Mesenchymal stem cell (in vitro differentiated cells and primary cell): ENCODE data around the gene PRF1.
A peak's percentile ranks its signal among the peaks of the same experiment; 100 is the strongest.
"Not testable (repeated sequence)": the region's sequence is repeated elsewhere in the genome, so short reads cannot be mapped to it uniquely, and the experiment has no call there.

Source experiments
- DNase-seq: peaks from one replicate; pipeline ENCODE4 v3.0.0-alpha.2; 2013
- H2AFZ ChIP-seq: one replicate; pipeline ENCODE4 v1.6.1; 2013; ENCODE audit warnings: low read depth, mild to moderate bottlenecking, control low read depth, inconsistent platforms, low read length, moderate library complexity
- H2AK5ac ChIP-seq: 2 replicates; pipeline ENCODE4 v1.6.1; 2013; ENCODE audit warnings: low read length, moderate library complexity, mild to moderate bottlenecking, inconsistent platforms; ENCODE audit not compliant: severe bottlenecking
- H2BK120ac ChIP-seq: one replicate; pipeline ENCODE4 v1.6.1; 2013; ENCODE audit warnings: low read depth, mild to moderate bottlenecking, inconsistent platforms, low read length, moderate library complexity
- H2BK12ac ChIP-seq, 2 experiments: one replicate each; pipeline ENCODE4 v1.6.1; 2013; ENCODE audit warnings: inconsistent platforms in 2 of 2, low read length in 2 of 2, mild to moderate bottlenecking in 2 of 2, moderate library complexity in 2 of 2, control low read depth in 1 of 2
- H2BK15ac ChIP-seq: one replicate; pipeline ENCODE4 v1.6.1; 2013; ENCODE audit warnings: mild to moderate bottlenecking, low read depth, inconsistent platforms; ENCODE audit not compliant: poor library complexity, severe bottlenecking
- H2BK5ac ChIP-seq: 2 replicates; pipeline ENCODE4 v1.6.1; 2013; ENCODE audit warnings: low read depth, mild to moderate bottlenecking, low read length, control low read depth, inconsistent platforms; ENCODE audit not compliant: poor library complexity, severe bottlenecking
- H3K14ac ChIP-seq, 2 experiments: one replicate each; pipeline ENCODE4 v1.6.1; 2013; ENCODE audit warnings: inconsistent platforms in 2 of 2, low read length in 2 of 2, control low read depth in 1 of 2, mild to moderate bottlenecking in 1 of 2, moderate library complexity in 1 of 2
- H3K18ac ChIP-seq, 2 experiments: one replicate each; pipeline ENCODE4 v1.6.1; 2013; ENCODE audit warnings: inconsistent platforms in 2 of 2, low read length in 2 of 2, control low read depth in 1 of 2, low read depth in 1 of 2, mild to moderate bottlenecking in 1 of 2
- H3K23ac ChIP-seq, 2 experiments: one replicate each; pipeline ENCODE4 v1.6.1; 2013; ENCODE audit warnings: inconsistent platforms in 2 of 2, low read length in 2 of 2, mild to moderate bottlenecking in 2 of 2, moderate library complexity in 2 of 2, control low read depth in 1 of 2
- H3K27ac ChIP-seq: 2 replicates; pipeline ENCODE4 v1.5.1; 2013; ENCODE audit warnings: mild to moderate bottlenecking, moderate library complexity, low read length, control low read depth, inconsistent platforms; ENCODE audit not compliant: poor library complexity, severe bottlenecking
- H3K27me3 ChIP-seq, 2 experiments: 2 replicates each; pipeline versions ENCODE4 v1.6.1 to v1.7.0; 2013; ENCODE audit warnings: low read length in 2 of 2, mild to moderate bottlenecking in 2 of 2, moderate library complexity in 2 of 2, control low read depth in 1 of 2, inconsistent platforms in 1 of 2; ENCODE audit not compliant: control insufficient read depth in 1 of 2, insufficient read depth in 1 of 2
- H3K36me3 ChIP-seq, 2 experiments: 2 replicates each; pipeline versions ENCODE4 v1.6.1 to v1.7.0; 2013; ENCODE audit warnings: low read length in 2 of 2, control low read depth in 1 of 2, inconsistent platforms in 1 of 2, low read depth in 1 of 2, mild to moderate bottlenecking in 1 of 2; ENCODE audit not compliant: insufficient read depth in 2 of 2, control insufficient read depth in 1 of 2
- H3K4ac ChIP-seq, 2 experiments: one replicate each; pipeline ENCODE4 v1.6.1; 2013; ENCODE audit warnings: inconsistent platforms in 2 of 2, low read length in 2 of 2, mild to moderate bottlenecking in 2 of 2, moderate library complexity in 2 of 2, control low read depth in 1 of 2, low read depth in 1 of 2
- H3K4me1 ChIP-seq: 2 replicates; pipeline ENCODE4 v1.6.1; 2013; ENCODE audit warnings: low read depth, low read length, control low read depth; ENCODE audit not compliant: control insufficient read depth, insufficient read depth
- H3K4me2 ChIP-seq: 2 replicates; pipeline ENCODE4 v1.6.1; 2013; ENCODE audit warnings: low read length, mild to moderate bottlenecking, inconsistent platforms; ENCODE audit not compliant: poor library complexity, severe bottlenecking
- H3K4me3 ChIP-seq, 2 experiments: 2 replicates each; pipeline versions ENCODE4 v1.5.1 to v1.7.0; 2013; ENCODE audit warnings: low read length in 2 of 2, mild to moderate bottlenecking in 2 of 2, control low read depth in 1 of 2, low read depth in 1 of 2; ENCODE audit not compliant: insufficient read depth in 1 of 2
- H3K79me1 ChIP-seq: replicated peaks from 2 replicates; pipeline ENCODE4 v1.6.1; 2013; ENCODE audit warnings: mild to moderate bottlenecking, control low read depth, low read length, inconsistent platforms; ENCODE audit not compliant: poor library complexity, severe bottlenecking
- H3K9ac ChIP-seq: 2 replicates; pipeline ENCODE4 v1.7.0; 2013; ENCODE audit warnings: mild to moderate bottlenecking, low read length, moderate library complexity
- H3K9me3 ChIP-seq: 2 replicates; pipeline ENCODE4 v1.7.0; 2013; ENCODE audit warnings: mild to moderate bottlenecking, low read length; ENCODE audit not compliant: control insufficient read depth
- H4K8ac ChIP-seq: one replicate; pipeline ENCODE4 v1.6.1; 2013; ENCODE audit warnings: inconsistent platforms, mild to moderate bottlenecking, low read length, moderate library complexity
- H4K91ac ChIP-seq: one replicate; pipeline ENCODE4 v1.6.1; 2013; ENCODE audit warnings: mild to moderate bottlenecking, low read length, inconsistent platforms
- WGBS: methylation state at CpG from one replicate; pipeline ENCODE4 v1.1.7; 2013; ENCODE audit warnings: mixed read lengths; 5-methylcytosine and 5-hydroxymethylcytosine counted together

Gene PRF1

GRCh38 chr10:70649526-70649925 is 47.0 kb upstream of the PRF1 start:
- Histone ChIP-seq H2BK5ac (no peak overlapping the region), H2AK5ac (peak overlapping the region; percentile 35), H3K27ac (no peak overlapping the region), H3K4me1 (peaks cover 13% of the 10 kb centered on the region), H3K27me3 (no peaks in the 10 kb centered on the region), H3K23ac (no peak overlapping the region), H3K36me3 (peaks cover 0 to 7% of the 10 kb centered on the region in 2 experiments), H3K9ac (no peak overlapping the region), H2AFZ (no peak overlapping the region), H3K18ac (no peak overlapping the region), H2BK15ac (no peak overlapping the region), H2BK12ac (no peak overlapping the region), H3K4me3 (no peak overlapping the region), H4K8ac (no peak overlapping the region), H3K4ac (no peak overlapping the region), H3K9me3 (peaks cover 9% of the 10 kb centered on the region), H2BK120ac (no peak overlapping the region), H4K91ac (no peak overlapping the region), H3K14ac (no peak overlapping the region), H3K4me2 (no peak overlapping the region), H3K79me1 (no peaks in the 10 kb centered on the region)
- peak; percentile 55 for DNase-seq
- WGBS = 50% methylated on average over 1 of the region's 4 CpGs

GRCh38 chr10:70648427-70648826 is 45.9 kb upstream of the PRF1 start:
- H2BK120ac ChIP-seq = no peak overlapping the region
- no peak overlapping the region for H2BK12ac ChIP-seq
- no peak for DNase-seq
- H3K14ac ChIP-seq = no peak overlapping the region
- no peak overlapping the region for H3K18ac ChIP-seq
- no peaks in the 10 kb centered on the region for H3K27me3 ChIP-seq
- peaks cover 11% of the 10 kb centered on the region for H3K4me1 ChIP-seq
- H3K4me2 ChIP-seq = no peak overlapping the region
- no peak overlapping the region for H3K9ac ChIP-seq
- H2BK5ac ChIP-seq = no peak overlapping the region
- H3K36me3 ChIP-seq = peaks cover 0 to 7% of the 10 kb centered on the region in 2 experiments
- H3K4ac ChIP-seq = no peak overlapping the region
- no peak overlapping the region for H4K91ac ChIP-seq
- H3K23ac ChIP-seq = no peak overlapping the region
- H2BK15ac ChIP-seq = no peak overlapping the region
- peak overlapping the region in 1 of 2 experiments; percentile 16 for H3K4me3 ChIP-seq
- 87% methylated on average over 3 of the region's 3 CpGs for WGBS
- H3K79me1 ChIP-seq = no peaks in the 10 kb centered on the region
- H2AFZ ChIP-seq = no peak overlapping the region
- peaks cover 9% of the 10 kb centered on the region for H3K9me3 ChIP-seq
- no peak overlapping the region for H3K27ac ChIP-seq
- H4K8ac ChIP-seq = no peak overlapping the region
- H2AK5ac ChIP-seq = peak overlapping the region; percentile 15

- Histone ChIP-seq H3K36me3 (peaks cover 0 to 7% of the 10 kb centered on the region in 2 experiments), H3K27me3 (no peaks in the 10 kb centered on the region), H3K79me1 (no peaks in the 10 kb centered on the region), H2BK120ac (no peak overlapping the region), H2BK12ac (no peak overlapping the region), H3K4me3 (no peak overlapping the region), H3K9me3 (peaks cover 9% of the 10 kb centered on the region), H3K18ac (no peak overlapping the region), H3K14ac (no peak overlapping the region), H4K8ac (no peak overlapping the region), H3K4me2 (no peak overlapping the region), H3K27ac (no peak overlapping the region), H2AFZ (no peak overlapping the region), H2BK15ac (no peak overlapping the region), H3K4ac (no peak overlapping the region), H2AK5ac (peak overlapping the region; percentile 6), H2BK5ac (no peak overlapping the region), H3K23ac (no peak overlapping the region), H3K9ac (no peak overlapping the region), H4K91ac (no peak overlapping the region), H3K4me1 (peaks cover 3% of the 10 kb centered on the region)
- DNase-seq = no peak
- 94% methylated on average over 2 of the region's 3 CpGs for WGBS
Observed at GRCh38 chr10:70647086-70647485, 44.5 kb upstream of the PRF1 start.

GRCh38 chr10:70644959-70645358 is 42.4 kb upstream of the PRF1 start:
- not testable (repeated sequence) for H3K9me3 ChIP-seq, H3K27me3 ChIP-seq, H4K8ac ChIP-seq, H4K91ac ChIP-seq, H3K36me3 ChIP-seq, H2AFZ ChIP-seq, H3K18ac ChIP-seq, H3K4me1 ChIP-seq, H3K79me1 ChIP-seq, H3K9ac ChIP-seq, H3K23ac ChIP-seq, H2AK5ac ChIP-seq, H3K4ac ChIP-seq, H3K4me3 ChIP-seq, DNase-seq, H2BK12ac ChIP-seq, H3K14ac ChIP-seq, H3K27ac ChIP-seq, H2BK15ac ChIP-seq, H2BK5ac ChIP-seq, H2BK120ac ChIP-seq, H3K4me2 ChIP-seq
- 39% methylated on average over 8 of the region's 8 CpGs for WGBS
